ENCODE results near the gene TECPR1.

TECPR1 gene

GRCh38 chr7:98231493-98232262, 20.4 kb downstream of the TECPR1 start:
- Histone ChIP-seq H3K4me1 (ENCODE audit: low read length) (no peaks in the 10 kb centered on the region), H3K4me3 (ENCODE audit: low read length) (no peak overlapping the region), H4K20me1 (ENCODE audit: insufficient read depth, low read length) (no peaks in the 10 kb centered on the region), H3K27ac (ENCODE audit: low read length) (no peak overlapping the region), H3K9me3 (replicated peaks; ENCODE audit: insufficient read depth, low read length) (no peaks in the 10 kb centered on the region), H2AFZ (ENCODE audit: low read length) (no peak overlapping the region), H3K9ac (ENCODE audit: low read length) (no peak overlapping the region), H3K4me2 (ENCODE audit: low read depth, low read length) (no peak overlapping the region), H3K79me2 (ENCODE audit: low read length) (no peaks in the 10 kb centered on the region), H3F3A (ENCODE audit: insufficient read depth, low read length) (no peaks in the 10 kb centered on the region), H3K9me2 (replicated peaks; ENCODE audit: insufficient read depth, low read length) (no peaks in the 10 kb centered on the region), H3K27me3 (replicated peaks; ENCODE audit: insufficient read depth, low read length) (no peaks in the 10 kb centered on the region), H3K36me3 (replicated peaks; ENCODE audit: insufficient read depth, low read length) (no peaks in the 10 kb centered on the region)
- no peak for DNase-seq
- TF ChIP-seq EZH2 (optimal IDR thresholded peaks at IDR 0.05; ENCODE audit: low read depth, low read length) = no peak
- no peak for TF ChIP-seq CTCF (IDR thresholded peaks at IDR 0.05; ENCODE audit: low read length)

GRCh38 chr7:98230746-98231471, 21.1 kb downstream of the TECPR1 start:
- no peak overlapping the region for H3K4me2 ChIP-seq (ENCODE audit: low read depth, low read length)
- H3F3A ChIP-seq (ENCODE audit: insufficient read depth, low read length) = no peaks in the 10 kb centered on the region
- no peaks in the 10 kb centered on the region for H3K79me2 ChIP-seq (ENCODE audit: low read length)
- H3K27ac ChIP-seq (ENCODE audit: low read length) = no peak overlapping the region
- H3K4me3 ChIP-seq (ENCODE audit: low read length) = no peak overlapping the region
- H4K20me1 ChIP-seq (ENCODE audit: insufficient read depth, low read length) = no peaks in the 10 kb centered on the region
- no peaks in the 10 kb centered on the region for H3K36me3 ChIP-seq (replicated peaks; ENCODE audit: insufficient read depth, low read length)
- no peaks in the 10 kb centered on the region for H3K9me2 ChIP-seq (replicated peaks; ENCODE audit: insufficient read depth, low read length)
- no peak for TF ChIP-seq CTCF (IDR thresholded peaks at IDR 0.05; ENCODE audit: low read length)
- no peak for TF ChIP-seq EZH2phosphoT487 (IDR thresholded peaks at IDR 0.05; ENCODE audit: low read length)
- no peak for TF ChIP-seq EZH2 (optimal IDR thresholded peaks at IDR 0.05; ENCODE audit: low read depth, low read length)
- H3K9me3 ChIP-seq (replicated peaks; ENCODE audit: insufficient read depth, low read length) = no peaks in the 10 kb centered on the region
- no peak for DNase-seq
- H3K4me1 ChIP-seq (ENCODE audit: low read length) = no peaks in the 10 kb centered on the region
- H2AFZ ChIP-seq (ENCODE audit: low read length) = no peak overlapping the region
- H3K27me3 ChIP-seq (replicated peaks; ENCODE audit: insufficient read depth, low read length) = no peaks in the 10 kb centered on the region
- no peak overlapping the region for H3K9ac ChIP-seq (ENCODE audit: low read length)

DNA sequence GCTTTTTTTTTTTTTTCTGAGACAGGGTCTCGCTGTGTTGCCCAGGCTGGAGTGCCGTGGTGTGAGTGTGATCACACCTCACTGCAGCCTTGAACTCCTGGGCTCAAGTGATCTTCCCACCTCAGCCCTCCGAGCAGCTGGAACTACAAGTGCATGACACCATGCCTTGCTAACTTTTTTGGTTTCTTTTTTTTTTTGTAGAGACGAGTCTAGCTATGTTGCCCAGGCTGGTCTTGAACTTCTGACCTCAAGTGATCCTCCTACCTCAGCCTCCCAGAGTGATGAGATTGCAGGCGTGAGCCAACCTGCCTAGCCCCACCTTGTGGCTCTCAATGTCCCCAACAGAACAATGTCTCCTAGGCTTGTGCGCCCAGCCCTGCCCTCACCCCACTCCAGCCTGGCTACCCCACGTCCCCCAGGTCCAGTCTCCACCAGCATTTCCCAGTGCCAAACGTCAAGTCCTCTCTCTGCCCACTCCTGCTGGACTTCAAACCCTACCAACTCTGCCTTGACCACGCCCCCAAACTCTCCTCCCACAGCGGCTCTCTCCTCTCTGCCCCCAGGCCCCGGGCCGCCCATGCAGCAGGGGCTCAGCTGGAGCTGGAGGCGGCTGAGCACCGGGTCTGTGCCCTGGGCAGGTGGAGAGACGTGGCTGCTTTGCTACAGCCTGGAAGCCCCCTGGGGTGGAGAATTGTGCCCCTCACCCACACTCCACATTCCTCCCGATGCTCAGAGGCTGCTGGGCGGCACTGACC, 21.9 kb downstream of the TECPR1 start:
- H3K4me1 ChIP-seq (ENCODE audit: low read length) = no peaks in the 10 kb centered on the region
- H4K20me1 ChIP-seq (ENCODE audit: insufficient read depth, low read length) = no peaks in the 10 kb centered on the region
- H3K27me3 ChIP-seq (replicated peaks; ENCODE audit: insufficient read depth, low read length) = no peaks in the 10 kb centered on the region
- TF ChIP-seq EZH2phosphoT487 (IDR thresholded peaks at IDR 0.05; ENCODE audit: low read length) (no peak), CTCF (IDR thresholded peaks at IDR 0.05; ENCODE audit: low read length) (no peak), EZH2 (optimal IDR thresholded peaks at IDR 0.05; ENCODE audit: low read depth, low read length) (no peak)
- H3K9ac ChIP-seq (ENCODE audit: low read length) = no peak overlapping the region
- H3K79me2 ChIP-seq (ENCODE audit: low read length) = no peaks in the 10 kb centered on the region
- H3K4me2 ChIP-seq (ENCODE audit: low read depth, low read length) = no peak overlapping the region
- no peaks in the 10 kb centered on the region for H3K9me2 ChIP-seq (replicated peaks; ENCODE audit: insufficient read depth, low read length)
- H3K27ac ChIP-seq (ENCODE audit: low read length) = no peak overlapping the region
- no peak for DNase-seq
- H2AFZ ChIP-seq (ENCODE audit: low read length) = no peak overlapping the region
- no peaks in the 10 kb centered on the region for H3K36me3 ChIP-seq (replicated peaks; ENCODE audit: insufficient read depth, low read length)
- H3K9me3 ChIP-seq (replicated peaks; ENCODE audit: insufficient read depth, low read length) = no peaks in the 10 kb centered on the region
- H3K4me3 ChIP-seq (ENCODE audit: low read length) = no peak overlapping the region
- no peaks in the 10 kb centered on the region for H3F3A ChIP-seq (ENCODE audit: insufficient read depth, low read length)
